H1 (cell line): ENCODE data around the gene GMEB2. TPM values are rescaled to one million over a fixed set of nuclear protein-coding genes. Genes with fewer than 3 reads are reported as not detected.

Experiments used
- CTCF ChIA-PET: fragments of 300-600 bp; sonication (Branson Sonifier 250); formaldehyde crosslinking; loops from one replicate; lab custom pipeline; 2021; ENCODE audit not compliant: partially characterized antibody; lab: Charles Lee
- POLR2A ChIA-PET: fragments of 300-600 bp; sonication (Branson Sonifier 250); formaldehyde crosslinking; loops from one replicate; lab custom pipeline; 2021; ENCODE audit warnings: inconsistent platforms; ENCODE audit not compliant: partially characterized antibody; lab: Charles Lee
- DNase-seq, 2 experiments: peaks; one replicate each; pipeline versions ENCODE4 v3.0.0 to v3.0.0-alpha.2; 2010 to 2022; ENCODE audit warnings: low spot score in 2 of 2, low read depth in 1 of 2, mixed read lengths in 1 of 2
- FAIRE-seq: peaks from 2 replicates; lab custom pipeline; 2011; peaks lifted over from hg19 to GRCh38; lab: Jason Lieb, UNC
- H2AFZ ChIP-seq: 2 replicates; pipeline ENCODE4 v1.8.1; 2012; ENCODE audit warnings: low read length, inconsistent platforms
- H2AK5ac ChIP-seq: 2 replicates; pipeline ENCODE4 v1.6.1; 2013; ENCODE audit warnings: low read depth, low read length
- H2BK120ac ChIP-seq: replicated peaks from 2 replicates; pipeline ENCODE3; 2013; ENCODE audit warnings: low read depth, low read length, inconsistent platforms
- H2BK12ac ChIP-seq: 2 replicates; pipeline ENCODE4 v1.6.1; 2013; ENCODE audit warnings: low read depth, low read length
- H2BK15ac ChIP-seq: 2 replicates; pipeline ENCODE4 v1.6.1; 2013; ENCODE audit warnings: low read length
- H2BK20ac ChIP-seq: 2 replicates; pipeline ENCODE4 v1.6.1; 2013; ENCODE audit warnings: low read length
- H2BK5ac ChIP-seq: 2 replicates; pipeline ENCODE4 v1.6.1; 2013; ENCODE audit warnings: low read depth, low read length
- H3K14ac ChIP-seq: 2 replicates; pipeline ENCODE4 v1.6.1; 2013; ENCODE audit warnings: inconsistent platforms; ENCODE audit not compliant: insufficient read length
- H3K18ac ChIP-seq: 2 replicates; pipeline ENCODE4 v1.6.1; 2013; ENCODE audit warnings: low read length; ENCODE audit errors: extremely low read depth
- H3K23ac ChIP-seq: 2 replicates; pipeline ENCODE4 v1.6.1; 2013; ENCODE audit warnings: inconsistent platforms; ENCODE audit not compliant: insufficient read length
- H3K23me2 ChIP-seq: 2 replicates; pipeline ENCODE4 v1.6.1; 2013; ENCODE audit warnings: low read depth, low read length
- H3K27ac ChIP-seq: 2 replicates; pipeline ENCODE4 v1.6.1; 2011; ENCODE audit warnings: low read depth, low read length, inconsistent platforms
- H3K27me3 ChIP-seq, 4 experiments: replicated peaks in 1 of 4; 1 replicate in 1 of 4; 2 replicates in 3 of 4; pipeline versions ENCODE4 v1.6.1 to v1.8.1; 2011 to 2013; ENCODE audit warnings: low read length in 3 of 4, mild to moderate bottlenecking in 3 of 4, inconsistent platforms in 2 of 4, mixed read lengths in 2 of 4, moderate library complexity in 1 of 4; ENCODE audit not compliant: control insufficient read depth in 3 of 4, insufficient read depth in 3 of 4; ENCODE audit errors: extremely low read depth in 1 of 4
- H3K36me3 ChIP-seq, 4 experiments: 2 replicates each; pipeline versions ENCODE4 v1.6.1 to v1.8.1; 2011 to 2013; ENCODE audit warnings: mild to moderate bottlenecking in 4 of 4, low read length in 3 of 4, moderate library complexity in 2 of 4, control low read depth in 1 of 4, inconsistent platforms in 1 of 4; ENCODE audit not compliant: insufficient read depth in 4 of 4, control insufficient read depth in 2 of 4
- H3K4ac ChIP-seq: replicated peaks from 2 replicates; pipeline ENCODE3; 2013; ENCODE audit warnings: low read length, low read depth, mixed read lengths, inconsistent platforms; ENCODE audit not compliant: insufficient read length
- H3K4me1 ChIP-seq, 4 experiments: replicated peaks in 1 of 4; 1 replicate in 1 of 4; 2 replicates in 3 of 4; pipeline versions ENCODE4 v1.6.1 to v1.8.1; 2011 to 2013; ENCODE audit warnings: low read length in 3 of 4, inconsistent platforms in 2 of 4, mixed read lengths in 1 of 4; ENCODE audit not compliant: insufficient read depth in 4 of 4, control insufficient read depth in 3 of 4
- H3K4me2 ChIP-seq, 2 experiments: 2 replicates each; pipeline versions ENCODE4 v1.6.1 to v1.8.1; 2011 to 2013; ENCODE audit warnings: low read depth in 2 of 2, low read length in 2 of 2, control low read depth in 1 of 2, inconsistent platforms in 1 of 2, mild to moderate bottlenecking in 1 of 2; ENCODE audit not compliant: insufficient read depth in 1 of 2
- H3K4me3 ChIP-seq, 4 experiments: fragments of 200-600, 300-600 bp in 1 of 4; sonication (generic), shearing (Covaris generic), sonication (Bioruptor Twin) in 1 of 4; 2 replicates each; pipeline versions ENCODE4 v1.5.1 to v1.8.1; 2011 to 2016; ENCODE audit warnings: low read length in 4 of 4, low read depth in 3 of 4, control low read depth in 2 of 4, inconsistent platforms in 2 of 4, mild to moderate bottlenecking in 2 of 4, mixed read lengths in 1 of 4, moderate library complexity in 1 of 4; ENCODE audit not compliant: insufficient read depth in 2 of 4; ENCODE audit errors: extremely low read depth in 1 of 4
- H3K56ac ChIP-seq: replicated peaks from 2 replicates; pipeline ENCODE3; 2013; ENCODE audit warnings: low read depth, mild to moderate bottlenecking, mixed read lengths, low read length, inconsistent platforms; ENCODE audit not compliant: insufficient read length
- H3K79me1 ChIP-seq: 2 replicates; pipeline ENCODE4 v1.6.1; 2013; ENCODE audit warnings: low read depth, low read length, control low read depth
- H3K79me2 ChIP-seq, 2 experiments: 2 replicates each; pipeline versions ENCODE4 v1.6.1 to v1.8.1; 2012 to 2013; ENCODE audit warnings: low read length in 2 of 2, mild to moderate bottlenecking in 2 of 2, inconsistent platforms in 1 of 2; ENCODE audit not compliant: insufficient read depth in 2 of 2, control insufficient read depth in 1 of 2
- H3K9ac ChIP-seq, 4 experiments: replicated peaks in 1 of 4; 1 replicate in 1 of 4; 2 replicates in 3 of 4; pipeline versions ENCODE4 v1.6.1 to v1.8.1; 2011 to 2013; ENCODE audit warnings: low read depth in 3 of 4, low read length in 3 of 4, control low read depth in 2 of 4, mild to moderate bottlenecking in 2 of 4, moderate library complexity in 2 of 4, inconsistent platforms in 1 of 4; ENCODE audit errors: extremely low read depth in 1 of 4
- H3K9me3 ChIP-seq, 2 experiments: 2 replicates each; pipeline versions ENCODE4 v1.6.1 to v1.8.1; 2012 to 2013; ENCODE audit warnings: mild to moderate bottlenecking in 2 of 2, moderate library complexity in 2 of 2, control low read depth in 1 of 2, inconsistent platforms in 1 of 2, low read depth in 1 of 2, low read length in 1 of 2, mixed read lengths in 1 of 2; ENCODE audit not compliant: insufficient read depth in 2 of 2
- H4K20me1 ChIP-seq, 2 experiments: replicated peaks in 1 of 2; 2 replicates each; pipeline versions ENCODE3 to v1.8.1; 2011 to 2013; ENCODE audit warnings: inconsistent platforms in 2 of 2, low read length in 2 of 2, mild to moderate bottlenecking in 1 of 2; ENCODE audit not compliant: insufficient read depth in 2 of 2, control insufficient read depth in 1 of 2
- H4K5ac ChIP-seq: 2 replicates; pipeline ENCODE4 v1.6.1; 2013; ENCODE audit warnings: low read length, low read depth, mixed read lengths, inconsistent platforms; ENCODE audit not compliant: insufficient read length
- H4K8ac ChIP-seq: 2 replicates; pipeline ENCODE4 v1.8.0; 2013; ENCODE audit warnings: mild to moderate bottlenecking, moderate library complexity, low read length, inconsistent platforms; ENCODE audit not compliant: insufficient read depth; ENCODE audit errors: extremely low read depth
- H4K91ac ChIP-seq: replicated peaks from 2 replicates; pipeline ENCODE3; 2013; ENCODE audit warnings: low read length, mixed read lengths, inconsistent platforms; ENCODE audit not compliant: insufficient read length
- BACH1 ChIP-seq: IDR thresholded peaks from 2 replicates; pipeline ENCODE4 v1.6.1; 2012; ENCODE audit warnings: low read length, improper control_type of control experiment
- BCL11A ChIP-seq, 2 experiments: IDR thresholded peaks; one replicate each; pipeline ENCODE4 v1.6.1; 2011; ENCODE audit warnings: low read depth in 2 of 2, low read length in 2 of 2, mild to moderate bottlenecking in 2 of 2
- KDM4A ChIP-seq: IDR thresholded peaks from one replicate; pipeline ENCODE4 v1.7.1; 2012; ENCODE audit warnings: low read depth, mild to moderate bottlenecking, moderate library complexity, low read length, inconsistent platforms; ENCODE audit not compliant: severe bottlenecking
- RXRA ChIP-seq: IDR thresholded peaks from 2 replicates; pipeline ENCODE4 v1.6.1; 2011; ENCODE audit warnings: low read depth, mild to moderate bottlenecking, low read length, moderate library complexity; ENCODE audit not compliant: insufficient read depth
- SIN3A ChIP-seq, 2 experiments: IDR thresholded peaks in 1 of 2; conservative IDR thresholded peaks in 1 of 2; 2 replicates each; pipeline ENCODE4 v1.6.1; 2011 to 2012; ENCODE audit warnings: low read length in 2 of 2, improper control_type of control experiment in 1 of 2, low read depth in 1 of 2, mild to moderate bottlenecking in 1 of 2
- SIRT6 ChIP-seq: IDR thresholded peaks from one replicate; pipeline ENCODE4 v1.7.1; 2012; ENCODE audit warnings: low read length, inconsistent platforms
- TAF7 ChIP-seq: optimal IDR thresholded peaks from 2 replicates; pipeline ENCODE3; 2011; ENCODE audit warnings: low read depth, mild to moderate bottlenecking, inconsistent platforms, low read length, moderate library complexity, borderline replicate concordance
- ZNF274 ChIP-seq: IDR thresholded peaks from 2 replicates; pipeline ENCODE4 v1.7.0; 2012; ENCODE audit warnings: low read length, borderline replicate concordance; ENCODE audit errors: extremely low read depth
- WGBS, 2 experiments: shearing (Covaris generic) in 1 of 2; methylation state at CpG; one replicate each; pipeline versions ENCODE4 v1.1.6 to v1.1.7; 2013 to 2015; ENCODE audit warnings: low lambda C conversion rate in 2 of 2, mixed read lengths in 2 of 2, inconsistent platforms in 1 of 2, low coverage in 1 of 2, missing lambda C conversion rate in 1 of 2; ENCODE audit not compliant: insufficient replicate concordance in 2 of 2, insufficient coverage in 1 of 2, insufficient read length in 1 of 2; ENCODE audit errors: extremely low coverage in 1 of 2, missing lambda C conversion rate in 1 of 2; 5-methylcytosine and 5-hydroxymethylcytosine counted together
- polyA plus RNA-seq, 7 experiments: library from polyadenylated mRNA; depleted of rRNA in 3 of 7; stranded (reverse) in 5 of 7; unstranded in 2 of 7; fragments of >200 nt in 5 of 7; fragments of 200-250 nt in 2 of 7; gene quantifications; 1 replicate in 5 of 7; 2 replicates in 1 of 7; 4 replicates in 1 of 7; pipeline versions ENCODE4 v1.2.1 to v1.2.3, GENCODE V29; 2011 to 2013; ENCODE audit warnings: missing spikeins in 2 of 7, mixed read lengths in 2 of 7
- total RNA-seq: library from RNA; stranded (reverse); fragmentation: NEBNext Ultra II Directional; extraction: Animal tissue kit (Norgen Biotek cat#: 25700); gene quantifications from 2 replicates; pipeline ENCODE4 v1.2.1, GENCODE V29; 2021
- TF ChIP-seq, protein P1 (sequence below): IDR thresholded peaks from 2 replicates; pipeline ENCODE4 v1.6.1; 2012; ENCODE audit warnings: inconsistent platforms

GMEB2 gene
- total and polyA plus RNA-seq, 2 of the 8 experiments (the other 6 are each of a cell fraction or from before 2014, with no cell fraction given) = 12.9 to 14.2 TPM

DNA sequence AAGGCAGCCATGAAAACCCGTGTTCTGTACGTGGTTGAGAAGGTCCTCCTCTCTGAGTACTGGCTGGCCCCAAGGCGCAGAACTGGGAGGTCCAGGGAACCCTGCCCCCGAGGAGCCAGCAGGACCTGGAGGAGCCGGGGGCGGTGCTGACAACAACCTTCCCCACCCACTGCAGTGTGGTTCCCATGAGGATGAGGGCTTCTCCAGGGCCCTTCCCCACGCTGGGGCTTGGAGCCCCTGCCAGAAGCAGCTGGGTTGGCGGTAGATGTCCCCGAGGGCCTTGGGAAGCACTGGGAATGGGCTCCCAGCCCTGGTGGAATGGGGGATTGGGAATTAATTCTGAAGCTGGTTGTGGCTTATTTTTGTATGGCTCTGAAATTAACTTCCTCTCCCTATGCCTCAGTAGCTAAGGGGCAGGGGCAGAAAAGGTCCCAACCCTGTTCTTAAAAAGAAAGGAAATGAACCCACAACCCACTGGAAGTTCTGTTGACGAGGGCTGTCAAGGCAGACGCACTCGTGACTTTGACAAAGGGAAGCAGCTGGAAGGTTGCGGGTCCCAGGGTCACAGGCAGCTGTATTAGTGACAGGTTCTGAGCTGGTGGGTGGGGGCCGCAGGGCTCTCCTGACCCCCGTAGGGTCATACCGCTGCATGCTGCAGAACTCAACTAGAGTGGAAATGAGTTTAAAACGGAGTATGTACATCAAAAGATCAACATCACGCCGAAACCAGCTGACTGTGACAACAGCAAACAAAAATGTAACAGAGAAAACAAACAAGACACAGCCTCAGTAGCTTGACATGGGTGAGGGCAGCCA lies 38.9 kb downstream of the GMEB2 start:
- Histone ChIP-seq H3K27ac (no peak overlapping the region), H3K9me3 (no peaks in the 10 kb centered on the region), H3K4me3 (no peak overlapping the region), H4K8ac (no peak overlapping the region), H4K91ac (no peak overlapping the region), H3K4ac (no peak overlapping the region), H2AK5ac (no peak overlapping the region), H2AFZ (no peak overlapping the region), H3K14ac (no peak overlapping the region), H3K4me1 (no peaks in the 10 kb centered on the region), H4K5ac (no peak overlapping the region), H4K20me1 (peaks cover 0 to 12% of the 10 kb centered on the region in 2 experiments), H2BK12ac (no peak overlapping the region), H3K23me2 (no peaks in the 10 kb centered on the region), H3K9ac (no peak overlapping the region; a peak in 1 of 7 replicates), H2BK5ac (no peak overlapping the region), H3K56ac (no peak overlapping the region), H2BK20ac (no peak overlapping the region), H2BK120ac (no peak overlapping the region), H3K4me2 (no peak overlapping the region), H3K36me3 (peaks cover 0 to 16% (median 11%) of the 10 kb centered on the region in 4 experiments; a peak in 7 of 8 replicates), H3K79me1 (no peaks in the 10 kb centered on the region), H3K27me3 (no peaks in the 10 kb centered on the region), H3K18ac (no peak overlapping the region), H3K79me2 (no peaks in the 10 kb centered on the region), H3K23ac (no peak overlapping the region), H2BK15ac (no peak overlapping the region)
- ChIA-PET POLR2A (interaction anchor here (0.7 to 1.3 kb wide), 3 partner anchors 16 to 369 kb away, joined by 3 to 5 read pairs (median 3); partner anchors contain the start of gene UCKL1), CTCF (interaction anchor here (1.3 to 1.7 kb wide), 3 partner anchors 11 to 50 kb away, joined by 3 to 8 read pairs (median 4); no protein-coding TSS in a partner anchor)
- 87% methylated on average over 19 of the region's 19 CpGs; no CpG with 5 or more reads in 1 of the 2 experiments for WGBS, 2 experiments
- TF ChIP-seq SIRT6 (no peak), RXRA (no peak), TAF7 (no peak), BACH1 (no peak), SIN3A (conservative IDR thresholded peaks at IDR 0.05 in 1 of 2, IDR thresholded peaks at IDR 0.05 in 1 of 2; ENCODE audit: low read depth in 1 of 2, low read length in 2 of 2) (no peak), KDM4A (no peak), ZNF274 (no peak), BCL11A (IDR thresholded peaks at IDR 0.05; ENCODE audit: low read depth in 2 of 2, low read length in 2 of 2) (no peak)
- TF ChIP-seq, protein P1, sequence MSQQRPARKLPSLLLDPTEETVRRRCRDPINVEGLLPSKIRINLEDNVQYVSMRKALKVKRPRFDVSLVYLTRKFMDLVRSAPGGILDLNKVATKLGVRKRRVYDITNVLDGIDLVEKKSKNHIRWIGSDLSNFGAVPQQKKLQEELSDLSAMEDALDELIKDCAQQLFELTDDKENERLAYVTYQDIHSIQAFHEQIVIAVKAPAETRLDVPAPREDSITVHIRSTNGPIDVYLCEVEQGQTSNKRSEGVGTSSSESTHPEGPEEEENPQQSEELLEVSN = no peak
- DNase-seq = no peak
- FAIRE-seq = no peak
